ENCODE results near the gene CHD9.

DNA sequence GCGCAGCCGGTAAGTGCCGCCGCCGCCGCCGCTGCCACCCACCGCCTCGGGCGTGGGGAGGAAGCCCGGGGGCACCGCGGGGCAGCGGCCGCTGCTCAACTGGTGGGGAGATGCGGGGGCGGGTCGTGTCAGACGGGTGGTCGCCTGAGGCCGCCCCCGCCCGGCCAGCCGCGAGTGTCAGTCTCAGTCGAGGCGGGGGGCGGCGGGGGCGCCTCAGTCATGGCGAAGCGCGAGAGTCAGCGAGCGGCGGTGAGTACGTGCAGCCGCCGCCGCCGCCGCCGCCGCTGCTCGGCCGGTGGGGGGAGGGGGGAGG lies 76.2 kb downstream of the CHD9 start:
- TF ChIP-seq CTCF (IDR thresholded peaks at IDR 0.05; ENCODE audit: low read depth, low read length) (no peak), POLR2A (IDR thresholded peaks at IDR 0.05; ENCODE audit: extremely low read depth, insufficient read length) (no peak), MYC (IDR thresholded peaks at IDR 0.05; ENCODE audit: low read depth, low read length) (no peak)
